Esophagus (tissue), 2 donors: ENCODE data around the gene CDKAL1. TPM values are rescaled to one million over a fixed set of nuclear protein-coding genes. Genes with fewer than 3 reads are reported as not detected.
"Not testable (repeated sequence)": the region's sequence is repeated elsewhere in the genome, so short reads cannot be mapped to it uniquely, and the experiment has no call there.

ENCODE experiments used
- H3K27ac ChIP-seq, 2 donors: one replicate each; pipeline ENCODE4 v1.5.1; 2013; ENCODE audit warnings: low read depth in 2 of 2, mild to moderate bottlenecking in 2 of 2, inconsistent platforms in 1 of 2, low read length in 1 of 2, moderate library complexity in 1 of 2
- H3K27me3 ChIP-seq, 2 donors: one replicate each; pipeline ENCODE4 v1.6.1; 2013; ENCODE audit warnings: low read length in 2 of 2, control low read depth in 1 of 2, mild to moderate bottlenecking in 1 of 2; ENCODE audit not compliant: insufficient read depth in 2 of 2, control insufficient read depth in 1 of 2
- H3K36me3 ChIP-seq, 2 donors: one replicate each; pipeline ENCODE4 v1.6.1; 2013; ENCODE audit warnings: low read length in 1 of 2; ENCODE audit not compliant: control insufficient read depth in 2 of 2, insufficient read depth in 2 of 2
- H3K4me1 ChIP-seq, 2 donors: one replicate each; pipeline ENCODE4 v1.6.1; 2013; ENCODE audit warnings: low read length in 1 of 2; ENCODE audit not compliant: control insufficient read depth in 2 of 2, insufficient read depth in 2 of 2
- H3K4me3 ChIP-seq, 2 donors: one replicate each; pipeline ENCODE4 v1.5.1; 2013; ENCODE audit warnings: low read length in 2 of 2, mild to moderate bottlenecking in 2 of 2, low read depth in 1 of 2, moderate library complexity in 1 of 2
- H3K9me3 ChIP-seq, 2 donors: one replicate each; pipeline ENCODE4 v1.6.1; 2013; ENCODE audit warnings: mild to moderate bottlenecking in 2 of 2, low read depth in 1 of 2, low read length in 1 of 2, moderate library complexity in 1 of 2; ENCODE audit not compliant: control insufficient read depth in 2 of 2, insufficient read depth in 1 of 2
- WGBS, 2 donors: extraction: QIAGEN DNeasy Blood & Tissue Kit; methylation state at CpG; one replicate each; pipeline ENCODE4 v1.1.7; 2013; 5-methylcytosine and 5-hydroxymethylcytosine counted together
- polyA plus RNA-seq, 2 donors: library from polyadenylated mRNA; stranded (reverse); fragments of 200-250 nt; gene quantifications; one replicate each; pipeline ENCODE4 v1.2.3, GENCODE V29; 2013
- donor health status: healthy with polysubstance abuse.
- donor health status: Bipolar disorder and iron deficiency.

The CDKAL1 gene
- polyA plus RNA-seq, 2 donors, result 3.5 TPM

DNA sequence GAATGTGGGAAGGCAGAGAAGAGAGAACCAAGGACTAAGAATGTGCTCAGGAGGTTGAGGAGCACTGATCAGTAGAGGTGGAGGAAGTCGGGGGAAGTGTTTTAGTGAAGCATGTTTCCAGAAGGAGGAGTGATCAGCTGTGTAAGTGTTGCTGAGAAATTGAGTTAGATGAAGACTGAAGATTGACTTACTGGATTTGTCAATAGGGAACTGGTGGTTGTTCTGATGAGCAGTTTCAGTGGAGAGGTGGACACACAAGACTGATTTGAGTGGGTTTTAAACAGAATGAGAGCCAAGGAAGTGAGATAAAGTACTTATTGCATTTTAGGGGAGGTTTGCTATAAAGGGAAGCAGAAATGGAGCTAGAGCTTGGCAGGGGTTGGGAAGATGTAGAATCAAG lies 182.6 kb downstream of the CDKAL1 start:
- Histone ChIP-seq H3K27me3 (no peaks in the 10 kb centered on the region), H3K36me3 (no peaks in the 10 kb centered on the region), H3K4me3 (no peak overlapping the region), H3K4me1 (no peaks in the 10 kb centered on the region), H3K9me3 (no peaks in the 10 kb centered on the region), H3K27ac (no peak overlapping the region)
- 76 to 91% methylated on average over 1 of the region's 1 CpG for WGBS, 2 donors

DNA sequence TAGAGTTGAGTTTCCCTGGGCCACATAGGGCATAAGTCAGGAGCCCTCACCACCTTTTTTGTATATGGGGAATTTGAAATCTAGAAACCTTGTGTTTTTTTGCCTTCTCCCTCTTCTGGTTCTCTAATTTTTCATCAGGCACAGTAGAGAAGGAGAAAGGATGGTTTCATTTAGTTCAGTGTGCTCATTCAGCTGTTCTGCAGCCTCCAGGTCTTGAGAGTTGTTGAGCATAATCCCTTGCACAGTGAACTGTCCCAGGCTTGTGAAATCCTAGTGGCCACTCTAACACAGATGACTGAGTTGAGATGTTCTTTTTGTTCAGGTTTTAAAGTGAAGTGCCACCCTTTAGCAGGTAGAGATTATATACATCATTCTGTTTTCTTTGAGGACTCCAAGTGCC lies 183.5 kb downstream of the CDKAL1 start:
- Histone ChIP-seq H3K27ac (no peak overlapping the region), H3K9me3 (no peaks in the 10 kb centered on the region), H3K36me3 (no peaks in the 10 kb centered on the region), H3K4me1 (no peaks in the 10 kb centered on the region), H3K27me3 (no peaks in the 10 kb centered on the region), H3K4me3 (no peak overlapping the region)

DNA sequence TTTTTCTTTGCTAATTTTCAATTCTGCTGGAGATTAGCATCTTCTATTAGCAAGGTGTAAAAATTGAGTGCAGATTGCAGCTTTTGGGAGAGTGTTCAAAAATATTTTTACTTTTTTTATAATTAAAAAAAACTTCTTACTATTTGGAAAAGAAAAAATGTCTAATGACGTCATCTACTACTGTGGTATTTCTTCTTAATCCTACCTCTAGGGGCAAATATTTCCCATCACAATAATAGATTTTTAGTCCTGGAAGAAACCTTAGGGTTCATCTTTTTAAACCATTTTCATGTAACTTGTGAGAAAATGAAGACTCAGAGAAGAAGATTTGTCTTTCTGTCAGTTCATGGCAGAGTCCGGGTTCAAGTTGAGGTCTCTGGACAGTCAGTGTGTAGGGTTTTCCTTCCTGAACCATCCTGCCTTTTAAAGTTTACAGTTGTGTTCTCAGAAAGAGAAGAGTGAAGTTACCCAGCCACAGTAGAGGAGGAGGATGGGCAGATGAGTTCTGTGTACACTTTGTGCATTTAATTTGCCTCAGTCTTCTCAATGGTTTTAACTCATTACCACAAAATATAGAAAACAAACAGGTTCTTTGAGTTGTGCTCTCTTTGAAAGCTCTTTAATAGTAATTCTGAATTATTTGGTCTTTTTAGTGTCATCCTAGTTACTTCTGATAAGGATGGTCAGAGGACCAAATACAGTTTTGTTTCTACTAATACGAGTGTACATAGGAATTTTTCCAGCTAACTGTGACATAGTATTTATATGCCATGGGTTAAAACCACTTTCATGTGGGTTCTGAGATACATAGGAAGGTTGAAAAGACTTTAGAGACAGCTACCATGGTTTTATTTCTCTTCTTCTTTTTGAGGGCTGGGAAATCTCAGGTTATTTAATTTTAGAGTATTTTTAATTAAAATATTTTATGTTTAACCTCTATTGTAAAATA lies 184.7 kb downstream of the CDKAL1 start:
- Histone ChIP-seq H3K27ac (no peak overlapping the region), H3K27me3 (no peaks in the 10 kb centered on the region), H3K9me3 (no peaks in the 10 kb centered on the region), H3K4me3 (no peak overlapping the region), H3K36me3 (peaks cover 0 to 2% of the 10 kb centered on the region in 2 donors), H3K4me1 (no peaks in the 10 kb centered on the region)
- WGBS, 2 donors, result 73 to 76% methylated on average over 3 of the region's 3 CpGs

DNA sequence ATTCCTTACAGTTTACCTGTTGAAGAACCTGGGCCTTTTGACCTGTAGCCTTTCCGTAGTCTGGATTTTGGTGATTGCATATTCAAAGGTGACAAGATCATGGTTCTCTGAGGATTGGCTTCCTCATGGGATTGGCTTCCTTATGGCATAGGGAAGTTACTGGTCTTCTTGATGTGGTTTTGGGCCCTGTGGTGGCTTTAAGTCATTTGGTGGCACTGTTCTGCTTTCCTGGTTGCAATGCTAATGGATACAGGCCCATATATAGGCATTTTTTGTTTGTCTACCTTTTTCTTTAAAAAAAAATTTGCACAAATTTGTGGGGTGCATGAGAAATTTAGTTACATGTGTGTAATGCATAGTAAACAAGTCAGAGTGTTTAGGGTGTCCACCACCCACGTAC lies 185.7 kb downstream of the CDKAL1 start:
- no peaks in the 10 kb centered on the region for H3K27me3 ChIP-seq
- WGBS, 2 donors, result 90 to 95% methylated on average over 2 of the region's 2 CpGs
- H3K9me3 ChIP-seq, result no peaks in the 10 kb centered on the region
- H3K36me3 ChIP-seq, result peaks cover 0 to 2% of the 10 kb centered on the region in 2 donors
- no peaks in the 10 kb centered on the region for H3K4me1 ChIP-seq
- H3K27ac ChIP-seq, result no peak overlapping the region
- no peak overlapping the region for H3K4me3 ChIP-seq

DNA sequence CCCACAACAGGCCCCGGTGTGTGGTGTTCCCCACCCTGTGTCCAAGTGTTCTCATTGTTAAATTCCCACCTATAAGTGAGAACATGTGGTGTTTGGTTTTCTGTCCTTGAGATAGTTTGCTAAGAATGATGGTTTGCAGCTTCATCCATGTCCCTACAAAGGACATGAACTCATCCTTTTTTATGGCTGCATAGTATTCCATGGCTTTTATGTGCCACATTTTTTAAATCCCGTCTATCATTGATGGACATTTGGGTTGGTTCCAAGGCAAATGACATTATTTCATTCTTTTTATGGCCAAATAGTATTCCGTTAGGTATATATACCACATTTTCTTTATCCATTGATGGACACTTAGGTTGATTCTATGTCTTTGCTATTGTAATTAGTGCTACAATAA lies 186.9 kb downstream of the CDKAL1 start:
- H3K27me3 ChIP-seq, H3K4me1 ChIP-seq, H3K36me3 ChIP-seq, H3K4me3 ChIP-seq, H3K27ac ChIP-seq, H3K9me3 ChIP-seq: not testable (repeated sequence)
- 65 to 72% methylated on average over 3 of the region's 3 CpGs for WGBS, 2 donors

DNA sequence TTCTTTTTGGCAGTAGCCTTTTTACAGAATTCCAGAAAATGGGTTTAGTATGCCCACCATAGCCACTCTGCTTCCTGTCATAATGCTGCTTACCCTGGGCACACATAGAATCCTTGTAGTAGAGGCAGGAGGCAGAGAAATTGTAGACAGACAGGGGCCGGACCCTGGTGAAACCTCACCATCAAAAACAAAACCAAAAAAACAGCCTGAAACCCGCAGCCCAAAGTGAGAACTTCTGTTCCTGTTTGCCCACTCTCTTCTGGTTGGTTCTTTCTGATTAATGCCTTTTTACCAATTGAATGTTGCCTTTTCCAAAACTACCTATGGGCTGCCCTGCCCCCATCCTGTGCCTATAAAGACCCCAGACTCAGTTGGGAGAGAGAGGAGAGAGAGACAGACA lies 188.2 kb downstream of the CDKAL1 start:
- Histone ChIP-seq H3K9me3 (no peaks in the 10 kb centered on the region), H3K27me3 (no peaks in the 10 kb centered on the region), H3K36me3 (peaks cover 0 to 2% of the 10 kb centered on the region in 2 donors), H3K4me3 (no peak overlapping the region), H3K27ac (no peak overlapping the region), H3K4me1 (no peaks in the 10 kb centered on the region)
- WGBS, 2 donors, result 89% methylated on average over 2 of the region's 2 CpGs

DNA sequence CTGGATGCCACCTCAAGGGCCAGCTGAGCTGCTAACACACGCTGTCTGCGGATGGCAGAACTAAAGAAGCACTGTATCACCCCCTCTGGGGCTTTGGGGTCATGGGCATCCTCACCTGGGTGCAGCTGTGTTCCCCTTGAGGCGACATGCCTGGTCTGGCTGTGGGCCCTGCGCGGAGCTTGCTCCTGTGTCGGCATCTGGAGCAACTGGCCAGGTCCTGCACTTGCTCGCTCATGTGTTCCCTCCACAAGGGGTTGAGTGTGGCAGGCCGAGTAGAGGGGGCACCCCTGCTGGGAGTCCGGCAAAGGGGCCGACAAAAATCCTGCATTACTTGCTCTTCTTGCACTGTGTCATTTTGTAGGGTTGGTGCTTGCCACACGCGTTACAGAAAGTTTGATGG lies 189.0 kb downstream of the CDKAL1 start:
- Histone ChIP-seq H3K27ac (no peak overlapping the region), H3K9me3 (no peaks in the 10 kb centered on the region), H3K36me3 (peaks cover 0 to 2% of the 10 kb centered on the region in 2 donors), H3K4me1 (no peaks in the 10 kb centered on the region), H3K27me3 (no peaks in the 10 kb centered on the region), H3K4me3 (no peak overlapping the region)
- WGBS, 2 donors, result 96 to 99% methylated on average over 12 of the region's 12 CpGs

DNA sequence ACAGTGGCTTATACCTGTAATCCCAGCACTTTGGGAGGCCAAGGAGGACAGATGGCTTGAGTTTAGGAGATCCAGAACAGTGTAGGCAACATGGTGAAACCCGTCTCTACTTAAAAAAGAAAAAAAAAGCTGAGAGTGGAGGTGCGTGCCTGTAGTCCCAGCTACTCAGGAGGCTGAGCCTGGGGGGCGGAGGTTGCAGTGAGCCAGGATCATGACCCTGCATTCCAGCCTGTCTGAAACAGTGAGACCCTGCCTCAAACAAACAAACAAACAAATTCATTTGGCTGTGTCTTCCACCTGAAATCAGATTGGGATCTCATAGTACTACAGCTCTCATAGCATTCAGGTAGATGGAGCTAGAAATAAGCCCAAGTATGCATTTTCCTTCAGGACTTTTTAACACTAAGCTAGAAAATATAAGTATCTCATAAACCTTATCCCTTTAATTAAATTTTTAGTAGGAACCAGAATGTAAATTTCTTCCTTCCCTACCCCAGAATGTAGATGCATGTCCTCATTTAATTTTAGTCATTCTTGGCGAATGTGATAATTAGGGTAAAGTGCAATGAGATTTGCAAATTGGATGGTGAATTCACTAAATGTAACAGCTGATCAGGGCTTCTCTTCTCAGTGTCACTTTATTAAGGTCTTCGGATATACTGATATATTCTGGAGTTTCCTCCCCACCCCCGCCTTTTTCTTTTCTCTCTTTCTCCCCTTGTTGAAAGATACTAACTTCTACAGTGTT lies 190.4 kb downstream of the CDKAL1 start:
- Histone ChIP-seq H3K27me3 (no peaks in the 10 kb centered on the region), H3K4me1 (no peaks in the 10 kb centered on the region), H3K4me3 (no peak overlapping the region), H3K27ac (no peak overlapping the region), H3K9me3 (no peaks in the 10 kb centered on the region), H3K36me3 (peaks cover 0 to 2% of the 10 kb centered on the region in 2 donors)
- WGBS, 2 donors, result 89 to 95% methylated on average over 6 of the region's 6 CpGs

DNA sequence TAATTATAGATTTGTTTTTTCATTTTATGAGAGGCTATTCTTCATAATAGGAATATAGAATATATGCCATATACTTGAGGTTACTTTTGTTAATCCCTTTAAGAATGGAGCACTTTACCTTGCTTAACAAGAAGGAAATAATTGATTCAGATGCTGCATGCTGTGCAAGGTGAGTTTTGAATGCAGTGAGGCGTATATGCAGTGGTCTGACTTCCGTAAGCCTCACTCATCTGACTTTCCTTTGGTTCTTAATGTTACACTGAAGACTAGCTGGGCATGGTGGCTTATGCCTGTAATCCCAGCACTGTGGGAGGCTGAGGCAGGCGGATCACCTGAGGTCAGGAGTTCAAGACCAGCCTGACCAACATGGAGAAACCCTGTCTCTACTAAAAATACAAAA lies 191.0 kb downstream of the CDKAL1 start:
- not testable (repeated sequence) for H3K27me3 ChIP-seq, H3K36me3 ChIP-seq, H3K27ac ChIP-seq, H3K9me3 ChIP-seq, H3K4me3 ChIP-seq, H3K4me1 ChIP-seq
- WGBS, 2 donors, result 95 to 97% methylated on average over 3 of the region's 3 CpGs
